ENCODE data around the gene SLC7A5.

Gene SLC7A5

DNA sequence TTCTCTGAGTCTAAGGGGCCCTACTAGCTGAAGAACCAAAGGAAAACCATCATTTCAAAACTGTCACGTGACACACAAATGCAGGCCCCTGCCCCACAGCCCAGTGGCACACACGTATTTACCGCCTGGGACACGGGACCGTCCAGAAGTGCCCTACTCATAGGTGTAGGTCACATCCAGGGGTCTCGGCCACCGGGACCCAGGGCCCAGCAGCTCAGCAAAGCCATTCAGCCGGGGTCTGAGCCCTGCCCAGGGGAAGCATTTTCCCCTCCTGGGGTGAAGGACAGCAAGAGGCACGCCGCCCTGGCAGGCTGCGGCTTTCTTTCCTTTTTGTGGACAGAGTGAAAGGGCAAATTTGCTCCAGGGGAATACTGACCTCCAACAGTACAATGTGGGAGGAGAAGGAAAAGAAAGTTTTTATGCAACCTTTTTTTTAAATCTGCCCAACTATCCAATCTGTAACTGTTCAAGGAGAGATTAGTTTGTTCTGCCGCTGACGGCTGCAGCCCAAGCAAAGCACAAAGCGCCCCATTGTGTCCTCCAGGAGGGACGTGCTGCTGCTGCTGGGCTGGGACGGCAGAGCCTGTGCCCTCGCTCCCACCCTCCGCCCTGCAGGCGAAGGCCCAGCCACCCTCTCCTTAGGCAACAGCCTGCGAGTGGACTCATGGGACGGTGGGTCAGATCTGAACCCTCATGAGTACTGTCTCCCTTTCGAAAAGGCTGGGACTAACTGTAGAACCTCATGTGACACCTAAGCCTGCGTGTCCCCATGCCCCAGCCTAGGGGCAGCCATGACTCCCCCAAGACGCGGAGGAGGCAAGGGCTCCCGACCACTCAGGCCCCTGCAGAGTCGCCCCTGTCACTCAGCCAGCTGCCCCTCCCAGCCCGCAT lies 21.3 kb downstream of the SLC7A5 start:
- Histone ChIP-seq H2AFZ (ENCODE audit: low read length) (no peak overlapping the region), H3K27ac (ENCODE audit: low read length) (no peak overlapping the region), H3K9ac (ENCODE audit: low read length) (no peak overlapping the region), H3K9me3 (replicated peaks; ENCODE audit: insufficient read depth, low read length) (no peaks in the 10 kb centered on the region), H3K27me3 (replicated peaks; ENCODE audit: insufficient read depth, low read length) (no peaks in the 10 kb centered on the region), H3K9me2 (replicated peaks; ENCODE audit: insufficient read depth, low read length) (no peaks in the 10 kb centered on the region), H3K4me3 (ENCODE audit: low read length) (no peak overlapping the region), H4K20me1 (ENCODE audit: insufficient read depth, low read length) (no peaks in the 10 kb centered on the region), H3K4me1 (ENCODE audit: low read length) (no peaks in the 10 kb centered on the region), H3F3A (ENCODE audit: insufficient read depth, low read length) (no peaks in the 10 kb centered on the region), H3K4me2 (ENCODE audit: low read depth, low read length) (no peak overlapping the region), H3K36me3 (replicated peaks; ENCODE audit: insufficient read depth, low read length) (no peaks in the 10 kb centered on the region), H3K79me2 (ENCODE audit: low read length) (peaks cover 94% of the 10 kb centered on the region)
- DNase-seq: no peak
- no peak for TF ChIP-seq EZH2 (optimal IDR thresholded peaks at IDR 0.05; ENCODE audit: low read depth, low read length)
- no peak for TF ChIP-seq EZH2phosphoT487 (IDR thresholded peaks at IDR 0.05; ENCODE audit: low read length)
- TF ChIP-seq, protein P1, sequence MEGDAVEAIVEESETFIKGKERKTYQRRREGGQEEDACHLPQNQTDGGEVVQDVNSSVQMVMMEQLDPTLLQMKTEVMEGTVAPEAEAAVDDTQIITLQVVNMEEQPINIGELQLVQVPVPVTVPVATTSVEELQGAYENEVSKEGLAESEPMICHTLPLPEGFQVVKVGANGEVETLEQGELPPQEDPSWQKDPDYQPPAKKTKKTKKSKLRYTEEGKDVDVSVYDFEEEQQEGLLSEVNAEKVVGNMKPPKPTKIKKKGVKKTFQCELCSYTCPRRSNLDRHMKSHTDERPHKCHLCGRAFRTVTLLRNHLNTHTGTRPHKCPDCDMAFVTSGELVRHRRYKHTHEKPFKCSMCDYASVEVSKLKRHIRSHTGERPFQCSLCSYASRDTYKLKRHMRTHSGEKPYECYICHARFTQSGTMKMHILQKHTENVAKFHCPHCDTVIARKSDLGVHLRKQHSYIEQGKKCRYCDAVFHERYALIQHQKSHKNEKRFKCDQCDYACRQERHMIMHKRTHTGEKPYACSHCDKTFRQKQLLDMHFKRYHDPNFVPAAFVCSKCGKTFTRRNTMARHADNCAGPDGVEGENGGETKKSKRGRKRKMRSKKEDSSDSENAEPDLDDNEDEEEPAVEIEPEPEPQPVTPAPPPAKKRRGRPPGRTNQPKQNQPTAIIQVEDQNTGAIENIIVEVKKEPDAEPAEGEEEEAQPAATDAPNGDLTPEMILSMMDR (IDR thresholded peaks at IDR 0.05; ENCODE audit: low read length): no peak

DNA sequence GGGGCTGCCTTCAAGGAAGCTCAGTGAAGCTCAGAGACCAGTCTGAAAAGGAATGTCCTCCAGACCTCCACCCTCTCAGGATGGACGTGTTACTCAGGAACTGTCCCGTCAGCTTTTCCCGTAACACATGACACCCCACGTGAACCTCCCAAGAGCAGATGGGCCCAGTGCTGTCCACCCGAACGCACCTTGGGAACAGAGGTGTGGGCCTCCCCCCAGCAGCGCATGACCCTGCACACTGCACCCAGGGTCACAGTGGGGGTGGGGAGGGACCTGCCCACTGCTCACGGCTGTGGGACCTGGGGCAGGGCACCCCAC lies 21.9 kb downstream of the SLC7A5 start:
- H3K79me2 ChIP-seq (ENCODE audit: low read length): peaks cover 95% of the 10 kb centered on the region

DNA sequence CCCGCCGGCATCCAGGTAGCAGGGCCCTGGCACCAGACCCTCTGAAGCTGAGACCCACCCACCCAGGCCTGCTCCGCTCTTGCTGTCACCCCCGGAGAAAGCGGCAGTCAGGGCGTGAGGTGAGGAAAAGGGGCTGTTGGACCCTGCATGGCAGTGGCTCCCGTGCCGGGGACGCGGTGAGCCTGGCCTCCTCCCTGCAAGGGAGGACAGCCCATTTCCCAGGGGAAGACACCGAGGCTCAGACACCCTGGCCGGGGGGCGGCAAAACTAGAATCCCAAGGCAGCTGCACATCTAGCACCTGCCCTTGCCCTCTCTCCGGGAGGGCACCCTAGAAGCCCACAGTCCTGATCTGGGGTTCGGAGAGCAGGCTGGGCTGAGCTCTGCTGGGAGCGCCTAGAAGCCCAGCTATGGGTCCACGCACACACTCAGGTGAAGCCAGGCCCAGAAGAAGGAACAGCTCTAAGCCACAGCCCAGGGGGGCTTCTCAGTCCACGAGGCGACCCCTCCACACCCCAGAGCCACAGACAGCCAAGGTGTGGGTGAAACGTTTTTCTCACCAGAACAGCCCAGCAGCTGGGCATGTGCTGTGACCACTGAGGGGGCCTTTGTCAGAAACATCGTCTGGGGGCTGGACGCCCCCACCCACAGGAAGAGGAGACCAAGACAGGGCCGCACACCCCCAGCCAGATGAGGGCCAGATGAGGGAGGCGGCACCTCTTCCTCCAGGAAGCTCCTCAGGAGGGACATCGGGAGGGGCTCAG lies 22.4 kb downstream of the SLC7A5 start:
- H3K4me3 ChIP-seq (ENCODE audit: low read length): no peak overlapping the region
- DNase-seq: no peak
- H3K4me2 ChIP-seq (ENCODE audit: low read depth, low read length): no peak overlapping the region
- no peaks in the 10 kb centered on the region for H3K36me3 ChIP-seq (replicated peaks; ENCODE audit: insufficient read depth, low read length)
- TF ChIP-seq EZH2phosphoT487 (IDR thresholded peaks at IDR 0.05; ENCODE audit: low read length) (no peak), EZH2 (optimal IDR thresholded peaks at IDR 0.05; ENCODE audit: low read depth, low read length) (no peak)
- TF ChIP-seq, protein P1 (IDR thresholded peaks at IDR 0.05; ENCODE audit: low read length): no peak
- no peaks in the 10 kb centered on the region for H3K27me3 ChIP-seq (replicated peaks; ENCODE audit: insufficient read depth, low read length)
- no peak overlapping the region for H3K9ac ChIP-seq (ENCODE audit: low read length)
- H3K9me2 ChIP-seq (replicated peaks; ENCODE audit: insufficient read depth, low read length): no peaks in the 10 kb centered on the region
- H3K4me1 ChIP-seq (ENCODE audit: low read length): no peaks in the 10 kb centered on the region
- no peak overlapping the region for H2AFZ ChIP-seq (ENCODE audit: low read length)
- H3K79me2 ChIP-seq (ENCODE audit: low read length): peaks cover 96% of the 10 kb centered on the region
- no peaks in the 10 kb centered on the region for H4K20me1 ChIP-seq (ENCODE audit: insufficient read depth, low read length)
- H3K27ac ChIP-seq (ENCODE audit: low read length): no peak overlapping the region
- no peaks in the 10 kb centered on the region for H3K9me3 ChIP-seq (replicated peaks; ENCODE audit: insufficient read depth, low read length)
- H3F3A ChIP-seq (ENCODE audit: insufficient read depth, low read length): no peaks in the 10 kb centered on the region

More for the DNA sequence above, 21.9 kb downstream of the SLC7A5 start:
- DNase-seq: no peak
- Histone ChIP-seq H3K36me3 (replicated peaks; ENCODE audit: insufficient read depth, low read length) (no peaks in the 10 kb centered on the region), H3K4me3 (ENCODE audit: low read length) (no peak overlapping the region), H3K9me3 (replicated peaks; ENCODE audit: insufficient read depth, low read length) (no peaks in the 10 kb centered on the region), H3K9me2 (replicated peaks; ENCODE audit: insufficient read depth, low read length) (no peaks in the 10 kb centered on the region), H3K4me1 (ENCODE audit: low read length) (no peaks in the 10 kb centered on the region), H2AFZ (ENCODE audit: low read length) (no peak overlapping the region), H3K27me3 (replicated peaks; ENCODE audit: insufficient read depth, low read length) (no peaks in the 10 kb centered on the region), H3K27ac (ENCODE audit: low read length) (no peak overlapping the region), H3K4me2 (ENCODE audit: low read depth, low read length) (no peak overlapping the region), H4K20me1 (ENCODE audit: insufficient read depth, low read length) (no peaks in the 10 kb centered on the region), H3K9ac (ENCODE audit: low read length) (no peak overlapping the region), H3F3A (ENCODE audit: insufficient read depth, low read length) (no peaks in the 10 kb centered on the region)
- TF ChIP-seq EZH2phosphoT487 (IDR thresholded peaks at IDR 0.05; ENCODE audit: low read length) (no peak), EZH2 (optimal IDR thresholded peaks at IDR 0.05; ENCODE audit: low read depth, low read length) (no peak)
- TF ChIP-seq, protein P1 (IDR thresholded peaks at IDR 0.05; ENCODE audit: low read length): no peak

All from MM.1S (cell line).